Neutrophil (primary cell): ENCODE data around the gene AOC3.

Experiments
- H3K27ac ChIP-seq: fragments of 200-600 bp; sonication (generic); 2 replicates; pipeline ENCODE4 v1.5.1; 2016; ENCODE audit warnings: mild to moderate bottlenecking, moderate library complexity
- H3K27me3 ChIP-seq: fragments of 200-600 bp; sonication (generic); 2 replicates; pipeline ENCODE4 v1.6.0; 2016; ENCODE audit warnings: mild to moderate bottlenecking
- H3K36me3 ChIP-seq: fragments of 200-600 bp; sonication (generic); 2 replicates; pipeline ENCODE4 v1.5.1; 2017
- H3K4me1 ChIP-seq, 2 experiments: fragments of 200-600 bp in 1 of 2; sonication (generic) in 1 of 2; 1 replicate in 1 of 2; 2 replicates in 1 of 2; pipeline versions ENCODE4 v1.5.1 to v1.6.1; 2013 to 2016; ENCODE audit warnings: low read depth in 1 of 2, low read length in 1 of 2, mild to moderate bottlenecking in 1 of 2, moderate library complexity in 1 of 2; ENCODE audit not compliant: control insufficient read depth in 1 of 2, insufficient read depth in 1 of 2
- H3K4me3 ChIP-seq, 2 experiments: fragments of 200-600 bp in 1 of 2; sonication (generic) in 1 of 2; 1 replicate in 1 of 2; 2 replicates in 1 of 2; pipeline ENCODE4 v1.5.1; 2013 to 2016; ENCODE audit warnings: low read depth in 1 of 2, low read length in 1 of 2, mild to moderate bottlenecking in 1 of 2, moderate library complexity in 1 of 2
- H3K9me3 ChIP-seq: fragments of 200-600 bp; sonication (generic); 2 replicates; pipeline ENCODE4 v1.5.1; 2016
- TF ChIP-seq, protein P1 (sequence below): fragments of 200-600 bp; sonication (generic); IDR thresholded peaks from 2 replicates; pipeline ENCODE4 v1.5.1; 2016; ENCODE audit warnings: antibody characterized with exemption

Gene AOC3

GRCh38 chr17:42904110-42904469, 53.1 kb downstream of the AOC3 start:
- no peaks in the 10 kb centered on the region for H3K36me3 ChIP-seq
- H3K9me3 ChIP-seq: no peaks in the 10 kb centered on the region
- peaks cover 4 to 8% of the 10 kb centered on the region in 2 experiments for H3K4me1 ChIP-seq
- TF ChIP-seq, protein P1, sequence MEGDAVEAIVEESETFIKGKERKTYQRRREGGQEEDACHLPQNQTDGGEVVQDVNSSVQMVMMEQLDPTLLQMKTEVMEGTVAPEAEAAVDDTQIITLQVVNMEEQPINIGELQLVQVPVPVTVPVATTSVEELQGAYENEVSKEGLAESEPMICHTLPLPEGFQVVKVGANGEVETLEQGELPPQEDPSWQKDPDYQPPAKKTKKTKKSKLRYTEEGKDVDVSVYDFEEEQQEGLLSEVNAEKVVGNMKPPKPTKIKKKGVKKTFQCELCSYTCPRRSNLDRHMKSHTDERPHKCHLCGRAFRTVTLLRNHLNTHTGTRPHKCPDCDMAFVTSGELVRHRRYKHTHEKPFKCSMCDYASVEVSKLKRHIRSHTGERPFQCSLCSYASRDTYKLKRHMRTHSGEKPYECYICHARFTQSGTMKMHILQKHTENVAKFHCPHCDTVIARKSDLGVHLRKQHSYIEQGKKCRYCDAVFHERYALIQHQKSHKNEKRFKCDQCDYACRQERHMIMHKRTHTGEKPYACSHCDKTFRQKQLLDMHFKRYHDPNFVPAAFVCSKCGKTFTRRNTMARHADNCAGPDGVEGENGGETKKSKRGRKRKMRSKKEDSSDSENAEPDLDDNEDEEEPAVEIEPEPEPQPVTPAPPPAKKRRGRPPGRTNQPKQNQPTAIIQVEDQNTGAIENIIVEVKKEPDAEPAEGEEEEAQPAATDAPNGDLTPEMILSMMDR: no peak
- no peak overlapping the region for H3K4me3 ChIP-seq
- H3K27ac ChIP-seq: no peak overlapping the region
- H3K27me3 ChIP-seq: no peaks in the 10 kb centered on the region

DNA sequence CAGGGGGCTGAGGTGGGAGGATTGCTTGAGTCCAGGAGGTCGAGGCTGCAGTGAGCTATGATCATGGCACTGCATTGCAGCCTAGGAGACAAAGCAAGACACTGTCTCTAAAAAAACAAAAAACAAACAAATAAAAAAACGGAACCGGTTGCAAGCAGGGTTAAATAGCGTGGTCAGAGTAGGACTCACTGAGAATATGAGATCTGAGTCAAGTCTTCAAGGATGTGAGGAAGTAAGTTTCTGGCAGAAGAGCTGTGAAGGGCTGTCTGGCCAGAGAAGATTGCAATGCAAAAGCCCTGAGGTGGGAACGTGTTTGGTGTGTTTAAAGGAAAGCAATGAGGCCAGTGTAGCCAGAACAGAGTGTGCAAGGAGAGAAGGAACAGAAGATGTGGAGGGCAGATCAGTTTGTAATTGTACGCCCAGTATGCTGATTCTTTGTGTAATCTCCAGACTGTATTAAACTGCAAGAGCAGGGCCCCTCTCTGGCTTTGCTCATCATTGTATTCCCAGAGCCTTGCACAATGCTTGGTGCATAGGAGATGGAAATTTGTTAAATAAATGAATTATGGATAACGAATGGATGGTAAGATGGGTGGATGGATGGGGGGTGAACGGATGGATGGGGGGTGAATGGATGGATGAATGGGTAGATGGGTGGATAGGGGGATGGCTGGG, 55.9 kb downstream of the AOC3 start:
- no peak overlapping the region for H3K27ac ChIP-seq
- H3K4me1 ChIP-seq: peaks cover under 1 to 4% of the 10 kb centered on the region in 2 experiments
- H3K4me3 ChIP-seq: no peak overlapping the region
- no peaks in the 10 kb centered on the region for H3K9me3 ChIP-seq
- no peaks in the 10 kb centered on the region for H3K27me3 ChIP-seq
- no peaks in the 10 kb centered on the region for H3K36me3 ChIP-seq
- TF ChIP-seq, protein P1: no peak
